Tibial nerve (tissue), 3 donors: Measurements from ENCODE around the gene ALPL.

Source experiments
- POLR2A ChIP-seq, 2 donors: fragments of 450-650 bp; IDR thresholded peaks; one replicate each; pipeline ENCODE4 v1.6.1; 2017; ENCODE audit warnings: antibody characterized with exemption in 2 of 2, mild to moderate bottlenecking in 2 of 2, moderate library complexity in 2 of 2
- TF ChIP-seq, protein P1 (sequence below), 5 experiments: fragments of 200-600 bp in 3 of 5; fragments of 450-650 bp in 2 of 5; sonication (generic) in 3 of 5; IDR thresholded peaks; one replicate each; pipeline ENCODE4 v1.5.1; 2016 to 2019; ENCODE audit warnings: antibody characterized with exemption in 5 of 5, mild to moderate bottlenecking in 3 of 5, moderate library complexity in 2 of 5

DNA sequence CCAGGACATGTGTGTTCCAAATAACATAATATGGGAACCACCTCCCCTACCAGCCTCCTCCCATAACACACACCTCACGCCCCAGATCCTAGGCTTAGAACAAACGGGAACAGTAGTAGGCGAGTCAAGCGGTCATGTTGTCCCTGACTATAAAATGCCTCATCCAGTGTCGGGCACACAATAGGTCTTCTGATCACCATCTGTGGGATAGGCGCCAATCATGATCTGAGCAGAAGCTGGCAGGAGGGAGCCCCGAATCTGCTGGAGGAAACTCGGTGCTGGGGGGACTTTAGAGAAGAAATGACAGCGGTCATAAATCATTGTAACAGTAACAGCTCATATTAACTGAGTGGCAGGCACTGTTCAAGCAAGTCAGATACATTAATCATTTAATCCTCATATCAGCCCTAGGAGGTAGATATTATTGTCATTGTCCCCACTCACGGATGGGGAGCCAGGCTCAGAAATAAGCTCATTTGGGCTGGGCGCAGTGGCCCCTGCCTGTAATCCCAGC lies 13.4 kb downstream of the ALPL start:
- no peak for TF ChIP-seq POLR2A (IDR thresholded peaks at IDR 0.05)
- TF ChIP-seq, protein P1, sequence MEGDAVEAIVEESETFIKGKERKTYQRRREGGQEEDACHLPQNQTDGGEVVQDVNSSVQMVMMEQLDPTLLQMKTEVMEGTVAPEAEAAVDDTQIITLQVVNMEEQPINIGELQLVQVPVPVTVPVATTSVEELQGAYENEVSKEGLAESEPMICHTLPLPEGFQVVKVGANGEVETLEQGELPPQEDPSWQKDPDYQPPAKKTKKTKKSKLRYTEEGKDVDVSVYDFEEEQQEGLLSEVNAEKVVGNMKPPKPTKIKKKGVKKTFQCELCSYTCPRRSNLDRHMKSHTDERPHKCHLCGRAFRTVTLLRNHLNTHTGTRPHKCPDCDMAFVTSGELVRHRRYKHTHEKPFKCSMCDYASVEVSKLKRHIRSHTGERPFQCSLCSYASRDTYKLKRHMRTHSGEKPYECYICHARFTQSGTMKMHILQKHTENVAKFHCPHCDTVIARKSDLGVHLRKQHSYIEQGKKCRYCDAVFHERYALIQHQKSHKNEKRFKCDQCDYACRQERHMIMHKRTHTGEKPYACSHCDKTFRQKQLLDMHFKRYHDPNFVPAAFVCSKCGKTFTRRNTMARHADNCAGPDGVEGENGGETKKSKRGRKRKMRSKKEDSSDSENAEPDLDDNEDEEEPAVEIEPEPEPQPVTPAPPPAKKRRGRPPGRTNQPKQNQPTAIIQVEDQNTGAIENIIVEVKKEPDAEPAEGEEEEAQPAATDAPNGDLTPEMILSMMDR (IDR thresholded peaks at IDR 0.05): no peak
